Stomach smooth muscle (tissue), 2 donors: ENCODE data around the gene NSG1.

Experiments
- H3K27ac ChIP-seq: one replicate; pipeline ENCODE4 v1.7.0; 2013; ENCODE audit warnings: mild to moderate bottlenecking, low read length, inconsistent platforms
- H3K27me3 ChIP-seq, 2 donors: one replicate each; pipeline ENCODE4 v1.7.0; 2013; ENCODE audit warnings: low read length in 2 of 2; ENCODE audit not compliant: insufficient read depth in 2 of 2, control insufficient read depth in 1 of 2
- H3K36me3 ChIP-seq, 2 donors: one replicate each; pipeline ENCODE4 v1.7.0; 2013; ENCODE audit warnings: low read length in 2 of 2; ENCODE audit not compliant: control insufficient read depth in 2 of 2, insufficient read depth in 2 of 2
- H3K4me1 ChIP-seq: one replicate; pipeline ENCODE4 v1.7.0; 2013; ENCODE audit warnings: low read length; ENCODE audit not compliant: control insufficient read depth, insufficient read depth
- H3K4me3 ChIP-seq, 2 donors: one replicate each; pipeline ENCODE4 v1.7.0; 2013; ENCODE audit warnings: low read length in 2 of 2
- H3K9ac ChIP-seq, 2 donors: one replicate each; pipeline ENCODE4 v1.7.0; 2013; ENCODE audit warnings: low read length in 2 of 2, mild to moderate bottlenecking in 1 of 2
- H3K9me3 ChIP-seq, 2 donors: one replicate each; pipeline ENCODE4 v1.7.0; 2013; ENCODE audit warnings: low read length in 2 of 2; ENCODE audit not compliant: control insufficient read depth in 2 of 2
- donor health status: healthy.
- donor health status: Pancreatic carcinoma.

The NSG1 gene

GRCh38 chr4:4355302-4355701 lies 31.6 kb upstream of the NSG1 start:
- Histone ChIP-seq H3K36me3 (no peaks in the 10 kb centered on the region), H3K27ac (no peak overlapping the region), H3K27me3 (no peaks in the 10 kb centered on the region), H3K4me1 (no peaks in the 10 kb centered on the region), H3K9me3 (no peaks in the 10 kb centered on the region), H3K9ac (no peak overlapping the region), H3K4me3 (no peak overlapping the region)

GRCh38 chr4:4356106-4357041 lies 30.5 kb upstream of the NSG1 start:
- H3K9ac ChIP-seq: no peak overlapping the region
- H3K4me3 ChIP-seq: no peak overlapping the region
- H3K9me3 ChIP-seq: no peaks in the 10 kb centered on the region
- H3K27ac ChIP-seq: no peak overlapping the region
- no peaks in the 10 kb centered on the region for H3K27me3 ChIP-seq
- no peaks in the 10 kb centered on the region for H3K36me3 ChIP-seq
- H3K4me1 ChIP-seq: no peaks in the 10 kb centered on the region

DNA sequence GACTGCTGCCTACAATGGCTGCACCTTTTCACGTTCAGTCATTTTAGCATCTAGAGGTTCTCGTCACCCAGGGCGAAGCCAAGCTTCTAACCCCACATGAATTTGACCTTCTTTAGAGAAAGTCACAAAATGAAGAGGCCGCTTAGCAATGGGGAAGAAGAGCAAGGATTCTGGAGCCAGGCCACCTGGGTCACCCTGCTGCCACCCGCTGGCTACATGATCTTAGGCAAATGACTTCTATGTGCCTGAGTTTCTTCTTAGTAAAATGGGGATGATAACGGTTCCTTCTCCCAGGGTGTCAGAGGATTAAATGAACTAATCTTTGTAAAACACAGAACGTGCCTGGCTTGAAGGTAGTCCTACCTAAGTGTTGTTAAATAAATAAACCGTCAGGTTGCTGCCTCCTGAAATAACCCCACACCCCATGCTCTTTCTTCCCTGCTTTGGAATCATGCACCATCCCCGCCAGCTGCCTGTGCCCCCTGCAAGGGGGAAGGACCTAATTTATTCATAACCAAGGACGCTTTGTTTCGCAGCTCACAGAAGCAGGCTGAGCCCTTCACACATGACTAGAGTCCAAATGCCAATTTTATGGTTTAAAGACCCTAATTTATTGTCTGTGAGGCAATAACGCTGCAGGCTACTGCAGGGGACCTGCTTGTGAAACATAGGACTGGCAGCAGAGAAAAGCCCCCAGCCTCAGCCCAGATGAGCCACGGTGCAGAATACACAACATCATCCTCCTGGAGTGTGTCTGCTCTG lies 28.6 kb upstream of the NSG1 start:
- H3K4me3 ChIP-seq: no peak overlapping the region
- H3K4me1 ChIP-seq: no peaks in the 10 kb centered on the region
- H3K27me3 ChIP-seq: no peaks in the 10 kb centered on the region
- no peaks in the 10 kb centered on the region for H3K36me3 ChIP-seq
- H3K9ac ChIP-seq: no peak overlapping the region
- no peak overlapping the region for H3K27ac ChIP-seq
- no peaks in the 10 kb centered on the region for H3K9me3 ChIP-seq

DNA sequence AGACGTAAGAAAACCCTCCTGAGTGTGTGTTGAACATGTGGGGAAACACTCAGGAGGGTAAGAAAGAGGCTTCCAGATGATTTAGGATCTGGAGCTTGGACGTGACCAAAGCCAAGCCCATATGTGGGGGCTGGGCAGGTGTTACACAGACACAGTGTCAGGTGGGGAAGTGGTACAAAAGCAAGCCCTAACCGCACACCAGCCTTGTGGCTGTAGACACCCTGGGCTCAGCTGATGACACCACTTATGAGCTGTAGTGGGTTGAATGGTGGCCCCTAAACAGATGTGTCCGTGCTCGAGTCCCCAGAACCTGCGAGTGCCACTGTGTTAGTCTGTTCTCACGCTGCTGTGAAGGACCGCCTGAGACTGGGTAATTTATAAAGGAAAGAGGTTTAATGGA lies 25.0 kb upstream of the NSG1 start:
- Histone ChIP-seq H3K4me3 (no peak overlapping the region), H3K27me3 (peaks cover 0 to 2% of the 10 kb centered on the region in 2 donors), H3K36me3 (no peaks in the 10 kb centered on the region), H3K4me1 (no peaks in the 10 kb centered on the region), H3K27ac (no peak overlapping the region), H3K9ac (no peak overlapping the region), H3K9me3 (no peaks in the 10 kb centered on the region)

DNA sequence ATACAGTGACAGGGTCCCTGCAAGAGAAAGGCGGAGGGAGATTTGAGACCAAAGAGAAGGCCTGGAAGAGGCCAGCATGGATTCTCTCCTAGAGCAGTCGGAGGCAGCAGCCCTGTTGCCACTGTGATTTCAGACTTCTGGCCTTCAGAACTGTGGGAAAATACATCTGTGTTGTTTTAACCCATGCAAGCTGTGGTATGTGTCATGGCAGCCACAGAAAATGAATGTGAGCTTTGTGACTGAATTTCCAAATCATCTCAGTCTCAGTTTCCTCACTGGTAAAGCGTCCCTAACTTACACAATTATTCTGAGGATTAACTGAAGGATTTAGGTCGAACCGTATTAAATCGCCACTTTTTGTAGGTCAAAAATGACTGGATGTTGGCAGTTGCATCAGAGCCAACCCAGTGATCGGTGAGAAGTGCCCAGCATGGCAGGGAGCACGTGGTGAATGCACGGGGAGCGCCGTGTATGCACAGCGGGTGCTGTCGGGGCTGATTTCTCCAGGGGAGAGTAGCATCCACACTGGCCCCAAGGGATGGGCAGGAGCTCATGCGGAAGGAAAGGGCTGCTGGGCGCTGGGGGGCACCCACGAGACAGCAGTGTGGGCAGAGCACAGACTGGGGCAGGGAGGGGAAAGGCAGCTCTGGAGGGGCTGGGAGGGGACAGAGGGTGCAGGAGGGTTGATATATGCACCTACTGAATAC lies 23.8 kb upstream of the NSG1 start:
- no peak overlapping the region for H3K4me3 ChIP-seq
- no peak overlapping the region for H3K9ac ChIP-seq
- H3K4me1 ChIP-seq: no peaks in the 10 kb centered on the region
- H3K9me3 ChIP-seq: no peaks in the 10 kb centered on the region
- H3K27ac ChIP-seq: no peak overlapping the region
- H3K36me3 ChIP-seq: no peaks in the 10 kb centered on the region
- H3K27me3 ChIP-seq: peaks cover 0 to 2% of the 10 kb centered on the region in 2 donors

DNA sequence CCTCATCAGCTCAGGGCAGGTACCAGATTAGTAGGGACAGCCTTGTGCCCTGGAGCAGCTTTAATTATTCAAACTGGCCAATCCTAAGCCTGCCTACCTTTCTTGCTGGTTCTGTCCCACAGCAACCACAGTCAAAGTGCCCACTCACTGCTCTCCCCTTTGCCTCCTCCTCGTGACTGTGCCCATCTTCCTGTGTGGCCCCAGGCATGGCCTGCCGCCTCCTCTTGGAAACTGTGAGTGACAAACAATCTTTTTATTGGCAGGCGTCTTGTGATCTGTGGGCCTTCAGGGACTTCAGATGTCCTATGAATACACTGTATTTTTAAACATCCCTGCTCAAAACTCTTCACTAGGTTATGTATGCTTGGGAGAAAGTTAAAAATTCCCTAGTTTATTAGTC lies 22.8 kb upstream of the NSG1 start:
- no peaks in the 10 kb centered on the region for H3K4me1 ChIP-seq
- H3K9ac ChIP-seq: no peak overlapping the region
- no peak overlapping the region for H3K27ac ChIP-seq
- no peaks in the 10 kb centered on the region for H3K9me3 ChIP-seq
- peaks cover 0 to 2% of the 10 kb centered on the region in 2 donors for H3K27me3 ChIP-seq
- H3K4me3 ChIP-seq: no peak overlapping the region
- H3K36me3 ChIP-seq: no peaks in the 10 kb centered on the region

- Histone ChIP-seq H3K36me3 (no peaks in the 10 kb centered on the region), H3K27ac (no peak overlapping the region), H3K4me3 (no peak overlapping the region), H3K9me3 (no peaks in the 10 kb centered on the region), H3K4me1 (no peaks in the 10 kb centered on the region), H3K27me3 (peaks cover 0 to 2% of the 10 kb centered on the region in 2 donors), H3K9ac (no peak overlapping the region)
Measured at GRCh38 chr4:4364486-4365208, 22.3 kb upstream of the NSG1 start.

DNA sequence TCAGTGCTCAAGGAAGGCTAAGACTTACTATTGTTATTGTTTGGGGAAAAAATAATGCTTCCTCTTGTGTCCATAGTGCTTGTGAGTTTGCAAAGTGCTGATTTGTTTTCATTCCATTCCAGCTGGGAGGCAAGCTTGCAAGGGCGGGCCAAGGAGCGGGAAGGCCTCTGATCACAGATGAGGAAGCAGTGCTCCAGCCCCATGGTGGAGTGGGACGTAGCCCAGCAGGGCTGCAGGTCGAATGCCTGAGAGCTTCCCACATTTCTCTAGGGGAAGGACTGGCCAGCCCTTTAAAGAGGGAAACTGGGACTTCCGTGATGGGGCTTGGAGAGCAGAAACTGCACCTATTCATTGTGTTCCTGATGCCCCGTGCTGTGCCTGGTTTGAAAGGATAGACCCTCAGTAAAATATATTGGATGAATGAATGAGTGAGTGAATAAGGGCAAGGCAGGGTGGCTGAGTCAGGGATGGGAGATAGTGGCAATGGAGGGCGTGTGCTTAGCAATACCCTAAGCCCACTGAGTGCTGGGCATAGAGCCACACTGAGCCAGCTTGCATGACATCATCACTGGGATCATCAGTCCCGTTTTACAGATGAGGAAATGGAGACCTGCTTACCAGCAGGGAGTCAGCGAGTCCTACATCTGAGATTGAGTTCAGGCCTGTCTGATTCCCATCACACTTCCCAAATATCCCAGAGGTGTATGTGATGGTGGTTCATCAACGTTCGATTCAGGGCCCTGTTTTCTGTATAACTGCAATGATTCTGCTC lies 17.9 kb upstream of the NSG1 start:
- peaks cover 0 to 2% of the 10 kb centered on the region in 2 donors for H3K27me3 ChIP-seq
- no peak overlapping the region for H3K9ac ChIP-seq
- H3K9me3 ChIP-seq: no peaks in the 10 kb centered on the region
- H3K4me1 ChIP-seq: no peaks in the 10 kb centered on the region
- H3K4me3 ChIP-seq: no peak overlapping the region
- no peak overlapping the region for H3K27ac ChIP-seq
- no peaks in the 10 kb centered on the region for H3K36me3 ChIP-seq

GRCh38 chr4:4374388-4375098 lies 12.4 kb upstream of the NSG1 start:
- Histone ChIP-seq H3K9ac (no peak overlapping the region), H3K9me3 (peaks cover 3 to 11% of the 10 kb centered on the region in 2 donors)

More at GRCh38 chr4:4374388-4375098, 12.4 kb upstream of the NSG1 start:
- Histone ChIP-seq H3K27me3 (peaks cover 0 to 2% of the 10 kb centered on the region in 2 donors), H3K4me3 (no peak overlapping the region), H3K36me3 (no peaks in the 10 kb centered on the region), H3K27ac (no peak overlapping the region), H3K4me1 (no peaks in the 10 kb centered on the region)
